GM23338 (cell line): ENCODE measurements around the gene FAM83F.

Source experiments
- CTCF ChIP-seq, 2 experiments: fragments of 200-600 bp in 1 of 2; sonication (generic) in 1 of 2; conservative IDR thresholded peaks; 2 replicates each; pipeline versions ENCODE4 v1.5.1 to v1.6.1; 2016 to 2017; ENCODE audit warnings: antibody characterized with exemption in 2 of 2, low read depth in 2 of 2, mild to moderate bottlenecking in 2 of 2, moderate library complexity in 1 of 2
- ETS1 ChIP-seq: IDR thresholded peaks from 2 replicates; pipeline ENCODE4 v1.6.1; 2016; ENCODE audit warnings: antibody characterized with exemption
- EZH2phosphoT487 ChIP-seq: fragments of 200-600 bp; sonication (generic); IDR thresholded peaks from one replicate; pipeline ENCODE4 v1.8.1; 2018; ENCODE audit warnings: antibody characterized with exemption; ENCODE audit not compliant: unreplicated experiment
- REST ChIP-seq: IDR thresholded peaks from one replicate; pipeline ENCODE4 v1.6.1; 2018; ENCODE audit warnings: antibody characterized with exemption; ENCODE audit not compliant: unreplicated experiment

- TF ChIP-seq CTCF (conservative IDR thresholded peaks at IDR 0.05; ENCODE audit: low read depth in 2 of 2) (no peak), EZH2phosphoT487 (no peak), REST (no peak), ETS1 (no peak)
Measured at GRCh38 chr22:39994041-39994565, 651 bp upstream of the FAM83F start.
